ENCODE results near the gene PLPP4.

The PLPP4 gene

DNA sequence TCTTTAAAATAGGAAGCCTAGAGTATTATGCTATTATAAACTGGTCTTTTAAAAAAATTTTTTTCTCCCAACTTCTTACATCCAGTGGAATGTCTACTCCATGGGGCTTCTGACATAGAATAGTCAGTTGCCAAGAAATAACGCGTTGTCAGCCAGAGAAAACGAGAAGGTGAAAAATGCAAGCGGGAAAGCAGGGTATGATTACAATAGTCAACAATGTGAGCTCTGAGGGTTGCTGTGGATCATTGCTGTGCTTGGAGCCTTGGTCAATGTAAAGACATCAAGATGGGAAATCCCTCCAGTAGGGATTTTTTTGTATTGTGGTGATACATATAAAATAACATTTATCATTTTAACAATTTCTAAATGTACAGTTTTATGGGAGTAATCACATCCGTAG, 27.6 kb upstream of the PLPP4 start:
- H3K4me3 ChIP-seq (ENCODE audit: low read depth, low read length), result no peak overlapping the region
- no peak for TF ChIP-seq MYC (IDR thresholded peaks at IDR 0.05; ENCODE audit: low read depth, low read length)
- TF ChIP-seq, protein P1, sequence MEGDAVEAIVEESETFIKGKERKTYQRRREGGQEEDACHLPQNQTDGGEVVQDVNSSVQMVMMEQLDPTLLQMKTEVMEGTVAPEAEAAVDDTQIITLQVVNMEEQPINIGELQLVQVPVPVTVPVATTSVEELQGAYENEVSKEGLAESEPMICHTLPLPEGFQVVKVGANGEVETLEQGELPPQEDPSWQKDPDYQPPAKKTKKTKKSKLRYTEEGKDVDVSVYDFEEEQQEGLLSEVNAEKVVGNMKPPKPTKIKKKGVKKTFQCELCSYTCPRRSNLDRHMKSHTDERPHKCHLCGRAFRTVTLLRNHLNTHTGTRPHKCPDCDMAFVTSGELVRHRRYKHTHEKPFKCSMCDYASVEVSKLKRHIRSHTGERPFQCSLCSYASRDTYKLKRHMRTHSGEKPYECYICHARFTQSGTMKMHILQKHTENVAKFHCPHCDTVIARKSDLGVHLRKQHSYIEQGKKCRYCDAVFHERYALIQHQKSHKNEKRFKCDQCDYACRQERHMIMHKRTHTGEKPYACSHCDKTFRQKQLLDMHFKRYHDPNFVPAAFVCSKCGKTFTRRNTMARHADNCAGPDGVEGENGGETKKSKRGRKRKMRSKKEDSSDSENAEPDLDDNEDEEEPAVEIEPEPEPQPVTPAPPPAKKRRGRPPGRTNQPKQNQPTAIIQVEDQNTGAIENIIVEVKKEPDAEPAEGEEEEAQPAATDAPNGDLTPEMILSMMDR (IDR thresholded peaks at IDR 0.05; ENCODE audit: low read depth, low read length), result no peak
- no peak for DNase-seq (ENCODE audit: low read depth)

DNA sequence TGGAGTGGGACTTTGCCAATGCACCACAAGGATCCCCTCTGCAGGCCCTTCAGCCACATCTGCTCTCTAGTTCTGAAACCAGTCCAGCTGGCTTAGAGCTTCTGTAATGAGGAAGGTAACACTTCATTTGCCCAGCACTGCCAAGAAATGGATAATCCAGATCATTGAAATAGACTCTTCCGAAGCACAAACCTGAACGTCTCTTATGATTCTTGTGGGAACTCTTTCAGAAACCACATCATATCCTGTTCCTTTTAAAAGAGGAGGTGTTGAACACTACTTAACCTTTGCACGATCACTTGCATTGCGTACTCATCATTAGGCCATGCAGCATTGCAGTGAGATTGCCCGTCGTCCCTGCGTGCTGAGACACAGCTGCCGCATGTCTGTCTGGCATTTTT, 25.8 kb upstream of the PLPP4 start:
- TF ChIP-seq, protein P1 (IDR thresholded peaks at IDR 0.05; ENCODE audit: low read depth, low read length), result no peak
- TF ChIP-seq MYC (IDR thresholded peaks at IDR 0.05; ENCODE audit: low read depth, low read length) (no peak), POLR2A (IDR thresholded peaks at IDR 0.05; ENCODE audit: extremely low read depth, insufficient read length) (no peak)
- TF ChIP-seq, protein P2, sequence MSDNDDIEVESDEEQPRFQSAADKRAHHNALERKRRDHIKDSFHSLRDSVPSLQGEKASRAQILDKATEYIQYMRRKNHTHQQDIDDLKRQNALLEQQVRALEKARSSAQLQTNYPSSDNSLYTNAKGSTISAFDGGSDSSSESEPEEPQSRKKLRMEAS (IDR thresholded peaks at IDR 0.05; ENCODE audit: low read depth, low read length), result no peak
- H3K4me3 ChIP-seq (ENCODE audit: low read depth, low read length), result no peak overlapping the region
- no peak for DNase-seq (ENCODE audit: low read depth)

DNA sequence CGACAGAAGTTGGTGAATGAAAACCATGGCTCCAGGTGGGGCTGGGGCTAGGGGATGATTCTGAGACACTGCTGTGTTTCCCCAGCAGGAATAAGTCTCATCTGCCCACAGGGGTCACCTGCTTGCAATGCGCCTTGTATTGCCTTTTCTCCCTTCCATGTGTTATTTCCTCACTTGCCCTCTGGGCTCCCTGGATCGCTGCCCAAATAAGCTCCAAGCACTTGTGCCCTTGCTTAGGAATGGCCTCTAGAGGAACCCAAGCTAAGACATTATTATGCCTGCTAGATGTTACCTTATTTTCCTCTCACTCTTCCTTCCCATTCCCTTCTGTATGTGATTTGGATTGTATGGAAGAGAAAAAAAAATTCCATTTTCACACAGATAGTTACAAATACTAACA, 24.8 kb upstream of the PLPP4 start:
- TF ChIP-seq, protein P1 (IDR thresholded peaks at IDR 0.05; ENCODE audit: low read depth, low read length), result no peak
- TF ChIP-seq MYC (IDR thresholded peaks at IDR 0.05; ENCODE audit: low read depth, low read length) (no peak), POLR2A (IDR thresholded peaks at IDR 0.05; ENCODE audit: extremely low read depth, insufficient read length) (no peak)
- TF ChIP-seq, protein P2 (IDR thresholded peaks at IDR 0.05; ENCODE audit: low read depth, low read length), result no peak
- H3K4me3 ChIP-seq (ENCODE audit: low read depth, low read length), result no peak overlapping the region
- DNase-seq (ENCODE audit: low read depth), result no peak

DNA sequence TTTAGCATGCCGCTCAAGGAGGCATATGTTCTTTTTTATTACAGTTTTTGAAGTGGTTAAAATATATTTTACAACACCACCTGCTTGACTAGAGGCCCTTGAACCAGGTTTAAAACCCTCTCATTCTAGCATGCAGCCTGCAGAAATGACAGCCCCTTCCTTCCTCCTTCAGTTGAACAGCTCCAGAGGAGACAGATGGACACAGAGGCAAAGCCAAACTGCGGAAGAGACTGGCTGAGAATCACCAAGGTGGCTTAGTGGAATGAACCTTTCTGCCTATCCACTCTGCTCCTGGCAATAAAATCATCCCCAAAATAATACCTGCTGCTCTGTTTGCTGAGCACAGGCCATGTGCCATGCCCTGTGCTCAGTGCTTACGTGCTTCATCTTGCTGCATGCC, 23.9 kb upstream of the PLPP4 start:
- no peak for DNase-seq (ENCODE audit: low read depth)
- no peak for TF ChIP-seq POLR2A (IDR thresholded peaks at IDR 0.05; ENCODE audit: extremely low read depth, insufficient read length)
- TF ChIP-seq, protein P1 (IDR thresholded peaks at IDR 0.05; ENCODE audit: low read depth, low read length), result no peak
- no peak for TF ChIP-seq MYC (IDR thresholded peaks at IDR 0.05; ENCODE audit: low read depth, low read length)
- TF ChIP-seq, protein P2 (IDR thresholded peaks at IDR 0.05; ENCODE audit: low read depth, low read length), result no peak
- H3K4me3 ChIP-seq (ENCODE audit: low read depth, low read length), result no peak overlapping the region

DNA sequence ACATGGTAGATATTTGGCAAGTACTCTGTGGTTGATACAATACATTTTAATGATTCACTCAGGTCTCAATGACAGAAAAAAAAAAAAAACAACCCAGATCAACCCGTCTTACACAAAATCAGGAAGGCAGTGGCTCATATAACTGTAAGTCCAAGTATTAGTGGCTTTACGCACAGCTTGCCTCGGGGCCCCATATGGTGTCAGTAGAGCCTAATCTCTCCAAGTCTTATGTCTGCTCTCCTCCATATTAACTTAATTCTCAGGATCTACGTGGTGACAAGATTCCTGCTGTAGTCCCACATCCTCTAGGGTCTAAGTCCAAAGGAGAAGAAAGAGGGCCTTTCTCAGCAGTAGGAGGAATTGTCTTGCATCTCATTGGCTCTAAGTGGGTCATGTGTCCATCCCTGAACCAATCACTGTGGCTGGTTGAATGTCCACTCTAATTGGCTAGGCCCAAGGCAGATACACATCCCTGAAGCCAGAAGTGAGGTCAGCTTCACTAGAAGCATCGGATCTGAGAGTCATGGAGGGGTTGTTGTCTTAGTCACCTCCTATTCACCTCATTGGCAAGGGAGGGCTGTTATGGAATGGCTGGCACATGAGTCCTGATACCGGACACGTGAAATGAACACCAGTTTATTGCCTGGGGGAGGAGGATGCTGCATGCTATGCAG, 20.5 kb upstream of the PLPP4 start:
- TF ChIP-seq POLR2A (IDR thresholded peaks at IDR 0.05; ENCODE audit: extremely low read depth, insufficient read length), result no peak
- TF ChIP-seq MYC (IDR thresholded peaks at IDR 0.05; ENCODE audit: low read depth, low read length), result no peak
- TF ChIP-seq, protein P2 (IDR thresholded peaks at IDR 0.05; ENCODE audit: low read depth, low read length), result no peak
- TF ChIP-seq, protein P1 (IDR thresholded peaks at IDR 0.05; ENCODE audit: low read depth, low read length), result no peak
- peak; percentile 8 for DNase-seq (ENCODE audit: low read depth)
- no peak overlapping the region for H3K4me3 ChIP-seq (ENCODE audit: low read depth, low read length)

DNA sequence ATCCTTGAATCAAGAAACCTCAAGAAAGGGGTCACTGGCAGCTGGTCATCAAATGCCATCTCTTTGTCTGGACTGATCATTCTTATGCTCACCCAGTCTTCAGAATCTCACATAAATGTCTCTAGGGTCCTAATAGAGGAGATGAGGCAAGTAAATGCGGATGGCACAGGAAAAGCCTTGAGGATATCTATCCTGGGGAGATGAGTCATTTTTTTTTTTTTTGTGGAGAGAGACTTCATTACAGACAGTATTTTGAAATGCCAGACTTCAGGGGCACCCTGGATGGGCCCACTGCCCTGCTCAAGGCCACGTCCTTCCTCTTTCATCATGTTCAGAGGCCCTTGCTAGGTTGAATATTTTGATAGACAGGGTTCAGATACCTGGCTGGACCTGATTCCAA, 19.5 kb upstream of the PLPP4 start:
- no peak overlapping the region for H3K4me3 ChIP-seq (ENCODE audit: low read depth, low read length)
- no peak for DNase-seq (ENCODE audit: low read depth)
- TF ChIP-seq POLR2A (IDR thresholded peaks at IDR 0.05; ENCODE audit: extremely low read depth, insufficient read length) (no peak), MYC (IDR thresholded peaks at IDR 0.05; ENCODE audit: low read depth, low read length) (no peak)
- TF ChIP-seq, protein P2 (IDR thresholded peaks at IDR 0.05; ENCODE audit: low read depth, low read length), result no peak
- TF ChIP-seq, protein P1 (IDR thresholded peaks at IDR 0.05; ENCODE audit: low read depth, low read length), result no peak

Measured in NB4 (cell line).